Stimulated activated CD4-positive, alpha-beta T cell treated with anti-CD3 and anti-CD28 coated beads, Interleukin-12 subunit alpha, Interleukin-12 subunit beta, amount 100 ng/mL, for 24 hours (primary cell): ENCODE measurements around the gene CBX2.

Experiments used
- DNase-seq, 2 experiments: peaks; one replicate each; pipeline ENCODE4 v3.0.0-alpha.2; 2020; ENCODE audit warnings: low read depth in 2 of 2

CBX2 gene

GRCh38 chr17:79786930-79787643 lies 9.1 kb downstream of the CBX2 start:
- DNase-seq, result no peak

GRCh38 chr17:79788455-79788854 lies 10.5 kb downstream of the CBX2 start:
- DNase-seq, result no peak

GRCh38 chr17:79788989-79789942 lies 11.3 kb downstream of the CBX2 start:
- no peak for DNase-seq

GRCh38 chr17:79789943-79790804 lies 12.2 kb downstream of the CBX2 start:
- no peak for DNase-seq

- DNase-seq, result no peak
Observed at GRCh38 chr17:79790805-79791734, 13.1 kb downstream of the CBX2 start.

- no peak for DNase-seq
Observed at GRCh38 chr17:79791735-79792161, 13.8 kb downstream of the CBX2 start.

- DNase-seq, result no peak
Observed at GRCh38 chr17:79792341-79792871, 14.5 kb downstream of the CBX2 start.

GRCh38 chr17:79792984-79793923 lies 15.3 kb downstream of the CBX2 start:
- DNase-seq, result no peak

GRCh38 chr17:79793924-79794304 lies 16.0 kb downstream of the CBX2 start:
- DNase-seq, result no peak

GRCh38 chr17:79794659-79795511 lies 16.9 kb downstream of the CBX2 start:
- DNase-seq, result no peak

- no peak for DNase-seq
Observed at GRCh38 chr17:79795795-79796443, 18.0 kb downstream of the CBX2 start.

GRCh38 chr17:79796444-79796762 lies 18.5 kb downstream of the CBX2 start:
- no peak for DNase-seq

GRCh38 chr17:79796763-79797491 lies 19.0 kb downstream of the CBX2 start, which contains the start of gene CBX8:
TSS of gene CBX8 (minus strand) at chr17:79797077. CDS start at chr17:79796998, 79 bp downstream.
- DNase-seq, result peak; percentile 99

GRCh38 chr17:79797492-79798298 lies 19.7 kb downstream of the CBX2 start:
- no peak for DNase-seq

- DNase-seq, result no peak
Observed at GRCh38 chr17:79798299-79799173, 20.6 kb downstream of the CBX2 start.
